ENCODE measurements around the gene PPM1B.

The PPM1B gene

GRCh38 chr2:44273076-44273475, 104.4 kb downstream of the PPM1B start:
- H3K27me3 Mint-ChIP-seq = no peaks in the 10 kb centered on the region
- H3K9me3 Mint-ChIP-seq = no peaks in the 10 kb centered on the region
- no peak for DNase-seq
- H3K4me1 Mint-ChIP-seq (ENCODE audit: low read depth) = no peaks in the 10 kb centered on the region
- no peak overlapping the region for H3K27ac Mint-ChIP-seq
- H3K4me3 Mint-ChIP-seq = no peak overlapping the region
- H3K36me3 Mint-ChIP-seq (ENCODE audit: low read depth) = no peaks in the 10 kb centered on the region

GRCh38 chr2:44273596-44273995, 104.9 kb downstream of the PPM1B start:
- no peaks in the 10 kb centered on the region for H3K4me1 Mint-ChIP-seq (ENCODE audit: low read depth)
- no peak overlapping the region for H3K4me3 Mint-ChIP-seq
- no peaks in the 10 kb centered on the region for H3K36me3 Mint-ChIP-seq (ENCODE audit: low read depth)
- no peaks in the 10 kb centered on the region for H3K9me3 Mint-ChIP-seq
- no peak overlapping the region for H3K27ac Mint-ChIP-seq
- H3K27me3 Mint-ChIP-seq = no peaks in the 10 kb centered on the region
- no peak for DNase-seq

DNA sequence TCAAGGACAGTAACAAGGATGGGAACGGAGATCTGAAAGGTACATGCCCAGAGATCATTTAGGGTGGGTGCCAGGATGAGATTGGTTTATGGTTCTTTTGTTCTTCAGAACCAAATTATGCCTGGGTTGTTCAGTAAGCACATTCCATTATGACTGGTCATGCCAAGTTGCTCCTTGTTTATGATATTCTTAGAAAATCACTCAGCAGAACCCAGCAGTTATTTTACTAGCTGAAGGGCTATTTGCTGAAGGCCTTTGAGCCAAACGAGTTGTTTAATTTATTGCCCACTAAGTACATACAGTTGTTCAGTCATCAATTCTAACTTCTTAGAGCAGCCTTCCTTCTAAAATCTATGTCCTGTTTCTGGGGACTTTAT, 107.2 kb downstream of the PPM1B start:
- no peak for DNase-seq
- Mint-ChIP-seq H3K4me1 (ENCODE audit: low read depth) (no peaks in the 10 kb centered on the region), H3K27me3 (no peaks in the 10 kb centered on the region), H3K9me3 (no peaks in the 10 kb centered on the region), H3K4me3 (no peak overlapping the region), H3K36me3 (ENCODE audit: low read depth) (no peaks in the 10 kb centered on the region), H3K27ac (no peak overlapping the region)

- H3K27ac Mint-ChIP-seq = no peak overlapping the region
- no peaks in the 10 kb centered on the region for H3K9me3 Mint-ChIP-seq
- H3K4me3 Mint-ChIP-seq = no peak overlapping the region
- H3K36me3 Mint-ChIP-seq (ENCODE audit: low read depth) = no peaks in the 10 kb centered on the region
- H3K27me3 Mint-ChIP-seq = no peaks in the 10 kb centered on the region
- H3K4me1 Mint-ChIP-seq (ENCODE audit: low read depth) = no peaks in the 10 kb centered on the region
- DNase-seq = no peak
Measured at GRCh38 chr2:44277541-44277940, 108.9 kb downstream of the PPM1B start.

- H3K4me3 Mint-ChIP-seq = no peak overlapping the region
- H3K9me3 Mint-ChIP-seq = no peaks in the 10 kb centered on the region
- H3K4me1 Mint-ChIP-seq (ENCODE audit: low read depth) = no peaks in the 10 kb centered on the region
- no peaks in the 10 kb centered on the region for H3K27me3 Mint-ChIP-seq
- DNase-seq = no peak
- H3K36me3 Mint-ChIP-seq (ENCODE audit: low read depth) = no peaks in the 10 kb centered on the region
- H3K27ac Mint-ChIP-seq = no peak overlapping the region
Measured at GRCh38 chr2:44280869-44281268, 112.2 kb downstream of the PPM1B start.

Data from activated T-cell treated with anti-CD3 and anti-CD28 coated beads, Interleukin-2, amount 50 U/mL, for 24 hours (primary cell).